HAP-1 (cell line): ENCODE results near the gene IST1.

Source experiments
- DNase-seq, 2 experiments: peaks; one replicate each; pipeline ENCODE4 v3.0.0-alpha.2; 2016 to 2020; ENCODE audit warnings: low spot score in 2 of 2
- H3K27me3 ChIP-seq: fragments of 250-450 bp; sonication (Bioruptor Pico); 2 replicates; pipeline ENCODE4 v1.5.1; 2020; ENCODE audit warnings: low read depth, mild to moderate bottlenecking, moderate library complexity
- H3K36me3 ChIP-seq: fragments of 250-450 bp; sonication (Bioruptor Pico); replicated peaks from 2 replicates; pipeline ENCODE4 v1.5.1; 2020; ENCODE audit warnings: mild to moderate bottlenecking
- H3K4me1 ChIP-seq: fragments of 250-450 bp; sonication (Bioruptor Pico); 2 replicates; pipeline ENCODE4 v1.5.1; 2020; ENCODE audit warnings: mild to moderate bottlenecking
- H3K4me3 ChIP-seq: fragments of 250-450 bp; sonication (Bioruptor Pico); 2 replicates; pipeline ENCODE4 v1.5.1; 2020; ENCODE audit warnings: mild to moderate bottlenecking, moderate library complexity
- H3K9me3 ChIP-seq: fragments of 250-450 bp; sonication (Bioruptor Pico); 2 replicates; pipeline ENCODE4 v1.5.1; 2020; ENCODE audit warnings: mild to moderate bottlenecking, moderate library complexity
- in situ Hi-C: fragments of 300-500 bp; cut with MboI; formaldehyde crosslinking; loops from 3 replicates; pipeline ENCODE4 v1.14.3; 2020; ENCODE audit warnings: low sequenced_read_pairs, inconsistent platforms, mixed read lengths

Gene IST1

DNA sequence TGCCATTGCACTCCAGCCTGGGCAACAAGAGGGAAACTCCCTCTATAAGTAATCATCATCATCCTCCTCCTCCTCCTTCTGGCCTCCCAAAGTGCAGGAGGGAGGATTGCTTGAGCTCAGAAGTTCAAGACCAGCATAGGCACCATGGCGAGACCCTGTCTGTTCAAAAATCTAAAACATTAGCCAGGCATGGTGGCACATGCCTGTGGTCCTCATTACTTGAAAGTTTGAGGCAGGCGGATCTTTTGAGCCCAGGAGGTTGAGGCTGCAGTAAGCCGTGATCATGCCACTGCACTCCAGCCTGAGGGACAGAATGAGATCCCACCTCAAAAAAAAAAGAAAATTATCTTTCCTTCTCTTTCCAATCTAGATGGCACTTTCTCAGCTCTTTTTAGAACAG is 77.0 kb downstream of the IST1 start:
- in situ Hi-C loops, result no loop called here
- no peaks in the 10 kb centered on the region for H3K4me1 ChIP-seq
- no peaks in the 10 kb centered on the region for H3K27me3 ChIP-seq
- no peak overlapping the region for H3K4me3 ChIP-seq
- H3K36me3 ChIP-seq, result no peaks in the 10 kb centered on the region
- no peak for DNase-seq
- no peaks in the 10 kb centered on the region for H3K9me3 ChIP-seq

GRCh38 chr16:71973001-71973400 is 77.7 kb downstream of the IST1 start:
- Histone ChIP-seq H3K36me3 (no peaks in the 10 kb centered on the region), H3K4me3 (no peak overlapping the region), H3K27me3 (no peaks in the 10 kb centered on the region), H3K4me1 (no peaks in the 10 kb centered on the region), H3K9me3 (no peaks in the 10 kb centered on the region)
- DNase-seq, result no peak
- in situ Hi-C loops, result no loop called here

- DNase-seq, result no peak
- in situ Hi-C loops, result no loop called here
- no peaks in the 10 kb centered on the region for H3K9me3 ChIP-seq
- no peaks in the 10 kb centered on the region for H3K27me3 ChIP-seq
- no peak overlapping the region for H3K4me3 ChIP-seq
- H3K36me3 ChIP-seq, result no peaks in the 10 kb centered on the region
- no peaks in the 10 kb centered on the region for H3K4me1 ChIP-seq
These were observed 78.9 kb downstream of the IST1 start for GRCh38 chr16:71974068-71974818.
